ENCODE data around the gene CACFD1. TPM values are rescaled to one million over a fixed set of nuclear protein-coding genes. Genes with fewer than 3 reads are reported as not detected.

The CACFD1 gene
- total and polyA plus RNA-seq, 2 of the 13 experiments (the other 11 are each of a cell fraction or from before 2014, with no cell fraction given), result 13.8 to 14.6 TPM

- 0 out of 2 replicates have a peak, but pooled peaks have one; percentile 40 for TF ChIP-seq TIGD3 (CRISPR knock-in tag; IDR thresholded peaks at IDR 0.05; ENCODE audit: borderline replicate concordance)
- TF ChIP-seq SYNCRIP (IDR thresholded peaks at IDR 0.05; ENCODE audit: insufficient read depth, low read depth, low read length), result no peak
- TF ChIP-seq HES4 (CRISPR knock-in tag; IDR thresholded peaks at IDR 0.05; ENCODE audit: borderline replicate concordance), result 0 out of 2 replicates have a peak, but pooled peaks have one; percentile 43
- TF ChIP-seq BCL3 (CRISPR knock-in tag; IDR thresholded peaks at IDR 0.05), result peak; percentile 70; the same call in 1 of the 2 replicates
- no peak for TF ChIP-seq ZNF672 (CRISPR knock-in tag; IDR thresholded peaks at IDR 0.05)
- no peak for TF ChIP-seq FOXP1 (IDR thresholded peaks at IDR 0.05)
- TF ChIP-seq FOXP1 (CRISPR knock-in tag; IDR thresholded peaks at IDR 0.05), result no peak
- TF ChIP-seq ZNF687 (CRISPR knock-in tag; IDR thresholded peaks at IDR 0.05), result peak; percentile 79
- TF ChIP-seq REPIN1 (CRISPR knock-in tag; IDR thresholded peaks at IDR 0.05; ENCODE audit: borderline replicate concordance, low read depth), result no peak
- peak; percentile 32; the same call in 1 of the 2 replicates for TF ChIP-seq RXRA (CRISPR knock-in tag; IDR thresholded peaks at IDR 0.05)
- 0 out of 2 replicates have a peak, but pooled peaks have one; percentile 19 for TF ChIP-seq DRAP1 (CRISPR knock-in tag; IDR thresholded peaks at IDR 0.05)
- TF ChIP-seq XRCC5 (optimal IDR thresholded peaks at IDR 0.05; ENCODE audit: low read length), result peak; percentile 13
- TF ChIP-seq PHF21A (CRISPR knock-in tag; IDR thresholded peaks at IDR 0.05), result peak; percentile 73; the same call in 1 of the 2 replicates
- TF ChIP-seq ZNF414 (CRISPR knock-in tag; IDR thresholded peaks at IDR 0.05), result no peak
- TF ChIP-seq HNRNPL (IDR thresholded peaks at IDR 0.05; ENCODE audit: low read depth, low read length), result peak; percentile 94
- TF ChIP-seq ZNF326 (CRISPR knock-in tag; IDR thresholded peaks at IDR 0.05; ENCODE audit: borderline replicate concordance), result no peak
- TF ChIP-seq HMGXB4 (CRISPR knock-in tag; IDR thresholded peaks at IDR 0.05; ENCODE audit: borderline replicate concordance in 1 of 2, low read depth in 1 of 2), result peak in 1 of 2 experiments; percentile 61; a peak in 1 of 4 replicates
- TF ChIP-seq ZNF557 (CRISPR knock-in tag; IDR thresholded peaks at IDR 0.05), result no peak
- 0 out of 2 replicates have a peak, but pooled peaks have one; percentile 41 for TF ChIP-seq ZFX (CRISPR knock-in tag; IDR thresholded peaks at IDR 0.05; ENCODE audit: low read depth)
Measured at GRCh38 chr9:133485531-133486260, 25.9 kb downstream of the CACFD1 start (continued).

Measured in HepG2 (cell line).